Skeletal muscle satellite cell (primary cell): ENCODE results near the gene TMEM259. TPM values are rescaled to one million over a fixed set of nuclear protein-coding genes. Genes with fewer than 3 reads are reported as not detected.
A peak's percentile ranks its signal among the peaks of the same experiment; 100 is the strongest.

ENCODE experiments used
- H3K27me3 ChIP-seq: 2 replicates; pipeline ENCODE4 v1.7.0; 2013; ENCODE audit warnings: low read length; ENCODE audit not compliant: control insufficient read depth, insufficient read depth
- H3K36me3 ChIP-seq: 2 replicates; pipeline ENCODE4 v1.7.0; 2013; ENCODE audit warnings: mild to moderate bottlenecking, control low read depth, low read length; ENCODE audit not compliant: insufficient read depth
- H3K4me1 ChIP-seq: 2 replicates; pipeline ENCODE4 v1.7.0; 2013; ENCODE audit warnings: low read length; ENCODE audit not compliant: control insufficient read depth, insufficient read depth
- H3K4me2 ChIP-seq: 2 replicates; pipeline ENCODE4 v1.7.0; 2013; ENCODE audit warnings: mild to moderate bottlenecking, low read length
- H3K4me3 ChIP-seq: 2 replicates; pipeline ENCODE4 v1.7.0; 2013; ENCODE audit warnings: low read length
- H3K9ac ChIP-seq: 2 replicates; pipeline ENCODE4 v1.7.0; 2013; ENCODE audit warnings: mild to moderate bottlenecking, low read depth, low read length, moderate library complexity
- H3K9me3 ChIP-seq: replicated peaks from 2 replicates; pipeline ENCODE4 v1.7.0; 2013; ENCODE audit warnings: mild to moderate bottlenecking, control low read depth, low read length
- total RNA-seq: library from RNA; depleted of rRNA; stranded (reverse); fragments of >200 nt; gene quantifications from 2 replicates; pipeline ENCODE4 v1.2.3, GENCODE V29; 2012; rRNA removed

Gene TMEM259
- total RNA-seq, result 74.0 and 76.0 TPM in 2 replicates

DNA sequence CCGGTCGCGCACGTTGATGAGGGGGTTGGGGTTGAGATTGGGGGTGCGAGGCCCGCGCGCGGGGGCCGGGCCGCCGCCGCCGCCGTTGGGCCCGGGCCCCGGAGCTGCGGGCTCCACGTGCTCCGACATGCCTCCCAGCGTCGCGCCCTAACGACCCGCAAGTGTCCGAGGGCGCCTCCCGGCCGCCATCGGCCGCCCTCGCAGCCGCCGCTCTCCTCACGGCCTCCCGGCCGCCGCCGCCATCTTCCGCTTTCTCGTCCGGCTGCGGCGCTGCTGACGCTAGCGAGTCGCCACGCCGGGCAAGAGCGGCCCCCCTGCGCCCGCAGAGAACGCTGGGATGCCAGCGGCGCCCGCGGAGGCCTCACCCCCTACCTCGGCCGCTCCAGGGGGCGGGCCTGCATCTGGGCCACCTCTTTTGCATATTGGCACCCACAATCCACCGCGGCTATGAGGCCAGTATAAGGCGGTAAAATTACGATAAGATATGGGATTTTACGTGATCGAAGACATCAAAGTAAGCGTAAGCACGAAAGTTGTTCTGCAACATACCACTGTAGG, at the start of gene TMEM259:
Gene TMEM259 (minus strand): TSS at position 256 of the 558 bp plus-strand sequence. CDS start 127 bp downstream, at position 129.
- Histone ChIP-seq H3K9ac (peak within 1 kb of the TSS; percentile 95), H3K4me1 (peaks cover 37% of the 10 kb centered on the region), H3K4me2 (peak within 1 kb of the TSS; percentile 100), H3K9me3 (no peaks in the 10 kb centered on the region), H3K27me3 (no peaks in the 10 kb centered on the region), H3K36me3 (peaks cover 4% of the 10 kb centered on the region), H3K4me3 (peak within 1 kb of the TSS; percentile 97)

DNA sequence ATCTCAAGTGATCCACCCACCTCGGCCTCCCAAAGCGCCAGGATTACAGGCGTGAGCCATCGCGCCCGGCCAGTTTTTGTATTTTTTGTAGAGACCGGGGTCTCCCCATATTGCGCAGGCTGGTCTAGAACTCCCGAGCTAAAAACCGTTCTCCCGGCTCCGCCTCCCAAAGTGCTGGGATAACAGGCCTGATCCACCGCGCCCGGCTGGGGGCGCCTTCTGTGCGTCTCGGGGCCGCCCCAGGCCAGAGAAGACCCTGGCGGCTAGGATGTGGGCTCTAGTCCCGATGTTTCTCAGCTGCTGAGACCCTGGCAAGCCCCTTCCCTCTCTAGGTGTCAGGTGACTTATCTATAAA, 49.6 kb upstream of the TMEM259 start:
- Histone ChIP-seq H3K27me3 (peaks cover 53% of the 10 kb centered on the region), H3K4me1 (peaks cover 11% of the 10 kb centered on the region), H3K9me3 (no peaks in the 10 kb centered on the region), H3K4me2 (no peak overlapping the region), H3K9ac (no peak overlapping the region), H3K4me3 (no peak overlapping the region), H3K36me3 (no peaks in the 10 kb centered on the region)

DNA sequence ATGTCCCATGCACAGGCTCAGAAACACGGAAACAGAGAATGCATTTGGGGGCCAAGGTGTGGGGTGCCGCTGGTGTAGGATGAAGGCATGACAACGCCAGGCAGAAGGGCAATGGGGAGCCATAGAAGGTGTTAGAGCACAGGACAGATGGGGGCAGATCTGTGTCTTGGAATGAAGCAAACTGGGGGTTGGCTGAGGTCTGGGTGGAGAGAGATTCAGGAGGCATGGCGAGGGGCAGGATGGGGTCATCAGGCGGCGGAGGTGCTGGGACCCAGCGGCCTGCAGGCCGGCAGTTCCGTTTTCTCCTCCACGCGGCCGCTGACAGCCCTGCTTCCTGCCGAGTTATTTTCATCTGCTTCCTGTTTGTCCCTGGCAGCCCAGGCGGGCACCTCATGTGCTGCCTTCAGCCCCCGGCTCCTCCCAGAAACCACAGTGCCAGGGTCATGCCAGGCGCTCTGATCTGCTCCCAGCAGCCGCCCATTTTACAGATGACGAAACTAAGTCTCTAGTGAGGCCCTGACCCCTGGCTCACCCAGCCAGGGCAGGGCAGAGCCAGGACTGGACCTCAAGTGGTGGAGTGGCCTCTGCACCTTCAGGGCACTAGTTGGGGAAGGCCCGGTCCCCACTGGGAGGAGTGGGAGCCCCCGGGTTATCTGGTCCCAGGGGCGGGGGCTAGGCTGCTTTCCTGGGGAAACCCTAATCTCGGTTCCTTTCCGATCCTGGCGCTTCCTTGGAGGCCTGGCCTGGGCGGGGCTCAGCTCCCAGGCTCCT, 48.3 kb upstream of the TMEM259 start:
- Histone ChIP-seq H3K27me3 (peaks cover 53% of the 10 kb centered on the region), H3K9ac (no peak overlapping the region), H3K9me3 (no peaks in the 10 kb centered on the region), H3K4me1 (peaks cover 12% of the 10 kb centered on the region), H3K4me2 (no peak overlapping the region), H3K4me3 (no peak overlapping the region), H3K36me3 (no peaks in the 10 kb centered on the region)

DNA sequence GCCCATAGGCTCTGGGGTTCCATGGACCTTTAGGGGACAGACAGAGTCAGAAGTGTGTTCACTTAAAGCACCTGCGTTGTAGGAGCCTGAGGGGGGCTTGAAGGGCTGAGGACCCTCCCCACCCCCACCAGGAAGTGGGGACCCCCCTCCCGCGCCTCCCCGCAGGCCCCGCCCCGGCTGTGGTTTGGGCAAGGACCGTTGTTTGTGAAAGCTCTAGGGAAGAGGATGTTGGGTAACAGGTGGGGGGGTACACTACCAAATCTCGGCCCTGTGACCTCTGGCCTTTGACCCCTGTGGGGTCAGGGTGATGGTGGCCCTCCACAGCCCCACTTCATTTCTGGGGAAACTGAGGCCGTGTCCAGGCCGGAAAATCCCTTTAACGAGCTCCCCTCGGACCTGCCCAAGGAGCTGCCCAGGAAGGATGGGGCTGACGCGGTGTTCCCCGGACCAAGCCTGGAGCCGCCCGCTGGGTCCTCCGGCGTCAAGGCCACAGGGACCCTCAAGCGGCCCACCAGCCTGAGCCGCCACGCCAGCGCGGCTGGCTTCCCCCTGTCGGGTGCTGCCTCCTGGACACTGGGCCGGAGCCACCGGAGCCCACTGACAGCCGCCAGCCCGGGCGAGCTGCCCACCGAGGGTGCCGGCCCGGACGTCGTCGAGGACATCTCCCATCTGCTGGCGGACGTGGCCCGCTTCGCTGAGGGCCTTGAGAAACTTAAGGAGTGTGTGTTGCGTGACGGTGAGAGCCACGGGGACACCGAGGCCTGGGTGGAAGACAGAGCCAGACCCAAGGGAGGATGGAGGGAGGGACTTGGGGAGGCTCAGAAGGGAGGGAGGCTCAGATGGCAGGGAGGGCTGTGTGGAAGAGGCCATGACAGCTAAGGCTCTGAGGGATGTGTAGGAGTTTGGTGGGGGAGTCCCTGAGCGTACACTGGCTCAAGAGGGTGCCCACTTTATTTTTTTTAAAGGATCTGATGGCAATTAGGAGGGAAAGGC, 47.4 kb upstream of the TMEM259 start:
- Histone ChIP-seq H3K27me3 (peaks cover 53% of the 10 kb centered on the region), H3K4me3 (no peak overlapping the region), H3K4me1 (peaks cover 12% of the 10 kb centered on the region)

DNA sequence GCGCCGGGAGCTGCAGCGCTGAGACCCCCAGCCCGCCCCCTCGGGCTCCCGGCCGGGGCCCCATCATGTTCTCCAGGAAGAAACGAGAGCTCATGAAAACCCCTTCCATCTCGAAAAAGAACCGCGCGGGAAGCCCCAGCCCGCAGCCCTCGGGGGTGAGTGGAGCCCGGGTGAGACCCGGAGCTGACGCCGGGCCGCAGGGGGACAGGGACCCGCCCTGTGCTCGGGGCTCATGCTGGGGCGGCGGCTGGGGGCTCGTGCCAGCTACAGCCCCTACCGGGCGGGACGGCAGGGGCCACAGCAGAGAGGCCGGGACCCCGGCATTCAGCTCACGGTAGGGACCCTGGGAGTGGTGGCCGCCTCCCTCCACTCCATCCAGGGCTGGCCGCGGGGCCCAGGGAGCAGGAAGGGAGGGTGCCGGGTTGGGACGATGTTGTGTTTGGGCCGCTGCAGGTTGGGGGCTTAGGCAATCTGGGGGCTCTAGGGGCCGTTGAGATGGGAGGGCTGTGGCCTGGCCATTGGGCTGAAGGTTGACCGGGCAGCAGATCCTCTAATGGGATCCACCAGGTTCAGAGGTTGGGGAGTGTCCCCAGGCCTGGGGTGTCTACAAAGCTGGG, 46.5 kb upstream of the TMEM259 start:
- Histone ChIP-seq H3K36me3 (no peaks in the 10 kb centered on the region), H3K4me3 (peak overlapping the region; percentile 34), H3K4me2 (peak overlapping the region; percentile 54), H3K9me3 (peaks cover under 1% of the 10 kb centered on the region), H3K27me3 (peaks cover 48% of the 10 kb centered on the region), H3K4me1 (peaks cover 12% of the 10 kb centered on the region), H3K9ac (no peak overlapping the region)

More for the DNA sequence above, 47.4 kb upstream of the TMEM259 start:
- no peak overlapping the region for H3K9ac ChIP-seq
- H3K4me2 ChIP-seq, result no peak overlapping the region
- H3K36me3 ChIP-seq, result no peaks in the 10 kb centered on the region
- H3K9me3 ChIP-seq, result no peaks in the 10 kb centered on the region

DNA sequence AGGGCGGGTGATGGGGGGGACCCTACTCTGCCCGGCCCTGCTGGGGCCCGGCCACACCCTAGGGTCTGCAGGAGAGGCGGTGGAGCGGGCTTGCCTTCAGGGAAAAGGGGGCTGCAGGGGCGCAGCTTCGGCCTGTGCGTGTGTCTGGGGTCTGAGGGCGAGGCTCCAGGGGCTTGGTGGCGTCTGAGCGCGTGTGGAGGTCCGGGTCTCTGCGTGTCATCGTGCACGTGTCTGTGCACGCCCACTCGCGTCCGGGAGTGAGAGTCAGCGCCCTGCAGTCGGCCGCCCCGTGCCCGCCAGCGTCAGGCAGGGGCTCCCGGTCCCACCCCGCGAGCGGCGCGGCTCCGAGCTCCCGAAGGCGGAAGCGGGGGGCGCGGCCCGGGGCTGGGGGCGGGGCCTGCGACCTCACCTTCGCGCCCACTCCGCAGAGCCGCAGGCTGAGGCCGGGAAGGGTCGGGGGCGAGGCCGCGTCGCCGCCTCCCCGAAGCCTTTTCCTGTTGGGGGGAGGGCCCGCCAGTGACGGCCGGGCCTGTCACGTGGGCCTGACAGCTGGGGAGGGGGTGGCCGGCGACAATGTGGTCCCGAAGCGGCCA, 45.9 kb upstream of the TMEM259 start, which contains the start of gene ARHGAP45:
Gene ARHGAP45 (plus strand): TSS at position 420 of the 593 bp plus-strand sequence. CDS start 239 bp downstream, outside the sequence.
- H3K36me3 ChIP-seq, result no peaks in the 10 kb centered on the region
- no peak within 1 kb of the TSS for H3K9ac ChIP-seq
- peak within 1 kb of the TSS; percentile 54 for H3K4me2 ChIP-seq
- H3K9me3 ChIP-seq, result peaks cover 2% of the 10 kb centered on the region
- H3K4me3 ChIP-seq, result peak within 1 kb of the TSS; percentile 34
- peaks cover 12% of the 10 kb centered on the region for H3K4me1 ChIP-seq
- H3K27me3 ChIP-seq, result peaks cover 43% of the 10 kb centered on the region

DNA sequence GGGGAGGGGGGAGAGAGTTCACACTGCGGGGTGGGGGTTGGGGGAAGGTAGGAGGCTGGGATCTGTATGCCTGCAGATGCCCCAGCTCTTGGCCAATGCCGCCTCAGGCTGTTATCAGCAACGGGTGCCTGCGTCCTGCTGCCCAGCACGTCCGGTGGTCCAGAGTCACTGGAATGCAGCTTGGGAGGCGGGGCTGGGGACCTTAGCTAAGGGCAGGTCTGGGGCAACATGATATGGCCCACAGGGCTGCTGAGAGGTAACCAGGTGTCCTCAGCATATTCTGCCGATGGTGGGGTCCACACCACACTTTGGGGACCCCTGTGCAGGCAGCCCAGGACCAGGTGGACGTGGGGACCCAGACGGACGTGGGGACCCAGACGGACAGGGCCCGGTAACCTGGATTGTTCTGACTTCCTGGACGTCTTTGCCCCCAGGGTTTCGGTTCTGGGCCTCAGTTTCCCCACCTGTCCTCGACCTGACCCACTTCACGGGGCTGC, 45.4 kb upstream of the TMEM259 start:
- Histone ChIP-seq H3K4me2 (no peak overlapping the region), H3K4me3 (no peak overlapping the region), H3K9ac (no peak overlapping the region)

DNA sequence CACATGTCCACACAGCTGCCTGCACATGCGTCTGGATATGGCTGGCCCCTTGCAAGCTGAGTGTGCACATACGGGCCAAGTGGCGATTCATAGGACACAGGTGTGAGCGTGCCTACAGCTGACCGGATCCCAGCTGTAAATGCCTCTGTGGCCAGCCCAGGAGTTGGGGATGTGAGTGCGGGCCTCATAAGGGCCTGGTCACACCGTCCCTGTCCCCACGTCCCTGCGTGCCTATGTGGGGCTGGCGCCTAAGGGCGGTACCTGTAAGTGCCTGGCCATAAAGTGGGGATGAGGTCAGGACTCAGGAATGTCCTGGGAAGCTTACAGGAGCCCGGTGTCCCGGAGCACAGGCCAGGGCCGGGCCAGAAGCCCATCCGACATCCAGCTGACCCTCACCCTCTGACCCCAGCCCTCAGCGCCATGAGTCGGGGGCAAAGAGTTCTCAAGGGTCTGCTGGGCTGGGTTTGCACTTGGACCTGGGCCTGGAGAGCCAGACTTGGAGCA, 44.7 kb upstream of the TMEM259 start:
- Histone ChIP-seq H3K4me1 (peaks cover 8% of the 10 kb centered on the region), H3K9me3 (peaks cover 2% of the 10 kb centered on the region), H3K36me3 (no peaks in the 10 kb centered on the region), H3K4me2 (no peak overlapping the region), H3K9ac (no peak overlapping the region), H3K27me3 (peaks cover 32% of the 10 kb centered on the region), H3K4me3 (no peak overlapping the region)

More for the DNA sequence above, 45.4 kb upstream of the TMEM259 start:
- Histone ChIP-seq H3K4me1 (peaks cover 8% of the 10 kb centered on the region), H3K9me3 (peaks cover 2% of the 10 kb centered on the region), H3K36me3 (no peaks in the 10 kb centered on the region), H3K27me3 (peaks cover 38% of the 10 kb centered on the region)

DNA sequence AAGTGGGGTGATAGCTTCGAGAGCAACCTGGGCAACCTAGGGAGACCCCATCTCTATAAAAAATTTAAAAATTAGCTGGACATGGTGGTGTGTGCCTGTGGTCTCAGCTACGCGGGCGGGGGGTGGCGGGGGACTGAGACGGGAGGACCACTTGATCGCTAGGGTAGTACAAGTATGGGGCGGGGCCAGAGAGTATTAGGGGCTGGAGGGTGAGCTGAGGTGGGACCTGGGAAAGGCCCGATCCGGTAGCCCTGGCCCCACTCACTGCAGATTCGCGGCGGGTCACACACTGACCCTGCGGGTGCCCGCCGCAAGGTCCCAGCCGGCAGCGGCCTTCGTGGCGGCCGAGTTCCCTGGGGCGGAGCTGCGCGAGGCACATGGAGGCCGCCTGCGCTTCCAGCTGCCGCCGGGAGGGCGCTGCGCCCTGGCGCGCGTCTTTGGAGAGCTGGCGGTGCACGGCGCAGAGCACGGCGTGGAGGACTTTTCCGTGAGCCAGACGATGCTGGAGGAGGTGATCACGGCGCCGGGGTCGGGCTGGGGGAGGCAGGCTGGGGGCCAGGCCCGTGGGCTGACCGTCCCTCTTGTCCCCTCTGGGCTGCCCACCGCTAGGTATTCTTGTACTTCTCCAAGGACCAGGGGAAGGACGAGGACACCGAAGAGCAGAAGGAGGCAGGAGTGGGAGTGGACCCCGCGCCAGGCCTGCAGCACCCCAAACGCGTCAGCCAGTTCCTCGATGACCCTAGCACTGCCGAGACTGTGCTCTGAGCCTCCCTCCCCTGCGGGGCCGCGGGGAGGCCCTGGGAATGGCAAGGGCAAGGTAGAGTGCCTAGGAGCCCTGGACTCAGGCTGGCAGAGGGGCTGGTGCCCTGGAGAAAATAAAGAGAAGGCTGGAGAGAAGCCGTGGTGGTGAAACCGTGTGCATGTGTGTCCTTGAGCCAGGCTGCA, 44.0 kb upstream of the TMEM259 start:
- Histone ChIP-seq H3K4me3 (no peak overlapping the region), H3K27me3 (peaks cover 30% of the 10 kb centered on the region), H3K9me3 (peaks cover 2% of the 10 kb centered on the region), H3K4me1 (peaks cover 8% of the 10 kb centered on the region), H3K9ac (no peak overlapping the region), H3K36me3 (no peaks in the 10 kb centered on the region), H3K4me2 (peak overlapping the region; percentile 37)
